Measurements from ENCODE around the gene CADM2. TPM values are rescaled to one million over a fixed set of nuclear protein-coding genes. Genes with fewer than 3 reads are reported as not detected.

Gene CADM2
- total RNA-seq, 4 donors from 2014 or later: 9.6 to 16.2 (median 11.5) TPM

DNA sequence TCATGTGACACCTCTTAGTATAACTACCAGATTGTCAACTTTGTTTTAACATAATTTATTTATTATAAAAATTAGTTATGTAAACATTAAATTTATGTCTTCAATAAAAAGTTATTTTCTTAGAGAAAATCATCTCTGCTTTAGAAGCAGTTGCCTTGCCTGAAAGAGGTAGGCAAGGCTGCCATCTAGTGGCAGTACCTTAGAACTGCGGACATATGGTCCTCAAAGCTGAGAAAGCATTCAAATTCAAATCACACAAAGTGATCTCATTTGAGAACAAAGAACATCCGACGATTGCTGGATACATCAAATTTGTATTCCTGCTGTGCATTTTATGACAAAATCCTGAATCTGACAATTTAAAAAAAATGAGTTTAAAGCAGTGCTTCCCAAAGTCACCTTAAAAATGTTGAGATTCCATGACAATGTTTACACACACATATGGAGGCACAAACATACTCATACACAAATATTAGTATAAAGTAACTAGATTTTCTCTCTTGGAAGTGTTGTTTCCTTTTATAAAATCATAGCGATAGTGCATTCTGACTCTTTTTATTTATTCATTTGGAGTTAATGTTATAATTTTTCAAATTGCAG lies 617.4 kb downstream of the CADM2 start:
- Histone ChIP-seq H3K4me3 (no peak overlapping the region), H3K27me3 (no peaks in the 10 kb centered on the region), H3K36me3 (no peaks in the 10 kb centered on the region), H3K27ac (replicated peaks in 1 of 4) (no peak overlapping the region), H3K9me3 (no peaks in the 10 kb centered on the region), H3K4me1 (no peaks in the 10 kb centered on the region)
- WGBS: 17% methylated on average over 4 of the region's 4 CpGs
- intact Hi-C loops (cut with DNase I): loop anchor here (5.0 kb wide), 1 partner anchor 1029 kb away; no protein-coding TSS in a partner anchor
- no peak for DNase-seq (ENCODE audit: extremely low spot score)
- TF ChIP-seq, protein P1, sequence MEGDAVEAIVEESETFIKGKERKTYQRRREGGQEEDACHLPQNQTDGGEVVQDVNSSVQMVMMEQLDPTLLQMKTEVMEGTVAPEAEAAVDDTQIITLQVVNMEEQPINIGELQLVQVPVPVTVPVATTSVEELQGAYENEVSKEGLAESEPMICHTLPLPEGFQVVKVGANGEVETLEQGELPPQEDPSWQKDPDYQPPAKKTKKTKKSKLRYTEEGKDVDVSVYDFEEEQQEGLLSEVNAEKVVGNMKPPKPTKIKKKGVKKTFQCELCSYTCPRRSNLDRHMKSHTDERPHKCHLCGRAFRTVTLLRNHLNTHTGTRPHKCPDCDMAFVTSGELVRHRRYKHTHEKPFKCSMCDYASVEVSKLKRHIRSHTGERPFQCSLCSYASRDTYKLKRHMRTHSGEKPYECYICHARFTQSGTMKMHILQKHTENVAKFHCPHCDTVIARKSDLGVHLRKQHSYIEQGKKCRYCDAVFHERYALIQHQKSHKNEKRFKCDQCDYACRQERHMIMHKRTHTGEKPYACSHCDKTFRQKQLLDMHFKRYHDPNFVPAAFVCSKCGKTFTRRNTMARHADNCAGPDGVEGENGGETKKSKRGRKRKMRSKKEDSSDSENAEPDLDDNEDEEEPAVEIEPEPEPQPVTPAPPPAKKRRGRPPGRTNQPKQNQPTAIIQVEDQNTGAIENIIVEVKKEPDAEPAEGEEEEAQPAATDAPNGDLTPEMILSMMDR (IDR thresholded peaks at IDR 0.05): peak; percentile 63 to 83 (median 81)
- TF ChIP-seq POLR2AphosphoS5 (IDR thresholded peaks at IDR 0.05) (no peak), EP300 (IDR thresholded peaks at IDR 0.05) (no peak), POLR2A (IDR thresholded peaks at IDR 0.05; ENCODE audit: low read depth) (no peak)

DNA sequence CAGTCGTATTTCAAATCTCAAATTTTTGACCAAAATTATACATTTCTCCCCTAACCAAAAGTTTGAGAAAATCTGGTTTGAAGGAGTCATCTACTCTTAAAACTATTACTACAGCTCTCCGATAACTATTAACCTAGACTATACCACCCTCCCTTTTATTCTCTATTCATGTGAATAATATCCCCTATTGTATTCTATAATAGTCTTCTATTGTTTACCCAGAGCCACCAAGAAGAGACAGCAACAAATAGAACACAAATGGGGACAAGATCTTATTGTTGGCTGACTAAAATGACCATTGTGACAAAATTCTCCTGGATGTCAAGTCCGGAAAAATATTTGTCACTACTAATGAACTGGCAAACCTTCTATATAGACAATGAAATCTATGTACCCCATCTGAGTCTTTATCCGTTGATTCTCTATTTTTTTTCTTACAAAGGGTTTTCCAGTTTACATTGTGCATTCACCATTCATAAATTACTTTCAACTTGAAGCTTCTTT lies 618.0 kb downstream of the CADM2 start:
- 87% methylated on average over 4 of the region's 4 CpGs for WGBS
- intact Hi-C loops (cut with DNase I): loop anchor here (5.0 kb wide), 1 partner anchor 1029 kb away; no protein-coding TSS in a partner anchor
- Histone ChIP-seq H3K27me3 (no peaks in the 10 kb centered on the region), H3K36me3 (no peaks in the 10 kb centered on the region), H3K9me3 (no peaks in the 10 kb centered on the region), H3K4me1 (no peaks in the 10 kb centered on the region), H3K4me3 (no peak overlapping the region), H3K27ac (replicated peaks in 1 of 4) (no peak overlapping the region)
- DNase-seq (ENCODE audit: extremely low spot score): no peak
- no peak for TF ChIP-seq POLR2A (IDR thresholded peaks at IDR 0.05; ENCODE audit: low read depth)
- TF ChIP-seq EP300 (IDR thresholded peaks at IDR 0.05): no peak
- no peak for TF ChIP-seq POLR2AphosphoS5 (IDR thresholded peaks at IDR 0.05)
- TF ChIP-seq, protein P1 (IDR thresholded peaks at IDR 0.05): no peak

DNA sequence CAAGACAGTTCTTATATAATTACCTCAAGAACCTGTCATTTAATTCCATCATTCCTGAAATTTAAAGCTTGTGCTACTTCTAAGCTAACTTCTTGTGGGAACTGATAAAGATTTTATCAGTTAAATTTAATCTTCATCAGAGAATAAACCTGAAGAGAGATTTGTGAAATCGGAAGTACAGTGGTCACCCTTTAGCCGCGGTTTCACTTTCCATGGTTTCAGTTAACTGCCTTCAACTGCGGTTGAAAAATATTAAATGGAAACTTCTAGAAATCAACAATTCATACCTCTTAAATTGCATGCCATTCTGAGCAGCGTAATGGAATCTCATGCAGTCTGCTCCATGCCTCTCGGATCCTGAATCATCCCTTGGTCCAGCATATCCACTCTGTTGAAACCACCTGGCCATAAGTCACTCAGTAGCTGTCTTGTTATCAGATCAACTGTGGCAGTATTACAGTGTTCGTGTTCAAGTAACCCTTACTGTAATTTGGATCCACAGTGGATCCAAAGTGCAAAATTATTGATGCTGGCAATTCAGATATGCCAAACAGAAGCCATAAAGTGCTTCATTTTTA lies 626.1 kb downstream of the CADM2 start:
- intact Hi-C loops (cut with DNase I): no loop called here
- TF ChIP-seq POLR2AphosphoS5 (IDR thresholded peaks at IDR 0.05) (no peak), EP300 (IDR thresholded peaks at IDR 0.05) (no peak), POLR2A (IDR thresholded peaks at IDR 0.05; ENCODE audit: low read depth) (no peak)
- TF ChIP-seq, protein P1 (IDR thresholded peaks at IDR 0.05): no peak
- Histone ChIP-seq H3K4me3 (no peak overlapping the region), H3K9me3 (no peaks in the 10 kb centered on the region), H3K36me3 (no peaks in the 10 kb centered on the region), H3K27me3 (no peaks in the 10 kb centered on the region), H3K4me1 (no peaks in the 10 kb centered on the region), H3K27ac (replicated peaks in 1 of 4) (no peak overlapping the region)
- 86% methylated on average over 7 of the region's 7 CpGs for WGBS
- no peak for DNase-seq (ENCODE audit: extremely low spot score)

DNA sequence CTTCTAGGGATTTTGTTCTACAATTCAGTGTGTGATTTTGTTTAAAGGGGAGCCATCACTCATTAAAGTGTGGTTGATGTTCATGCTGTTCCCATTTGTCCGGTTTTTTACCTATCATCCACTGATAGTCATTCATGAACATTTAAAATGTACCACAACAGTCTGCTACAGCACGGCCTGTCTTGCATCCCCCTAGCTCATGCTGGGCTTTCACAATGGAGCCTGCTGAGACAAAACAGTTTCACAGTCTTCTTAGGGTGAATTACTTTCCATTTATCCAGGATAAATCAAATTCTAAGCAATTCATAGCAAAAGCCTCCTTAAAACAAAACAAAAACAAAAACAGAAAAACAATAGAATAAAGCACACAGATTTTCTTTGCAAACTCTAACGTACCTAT lies 627.2 kb downstream of the CADM2 start:
- Histone ChIP-seq H3K36me3 (no peaks in the 10 kb centered on the region), H3K27me3 (no peaks in the 10 kb centered on the region), H3K27ac (replicated peaks in 1 of 4) (no peak overlapping the region), H3K4me3 (no peak overlapping the region), H3K9me3 (no peaks in the 10 kb centered on the region), H3K4me1 (no peaks in the 10 kb centered on the region)
- 69% methylated on average over 3 of the region's 3 CpGs for WGBS
- TF ChIP-seq, protein P1 (IDR thresholded peaks at IDR 0.05): no peak
- TF ChIP-seq EP300 (IDR thresholded peaks at IDR 0.05) (no peak), POLR2AphosphoS5 (IDR thresholded peaks at IDR 0.05) (no peak), POLR2A (IDR thresholded peaks at IDR 0.05; ENCODE audit: low read depth) (no peak)
- intact Hi-C loops (cut with DNase I): no loop called here
- no peak for DNase-seq (ENCODE audit: extremely low spot score)
